ENCODE measurements around the gene LHCGR. TPM values are rescaled to one million over a fixed set of nuclear protein-coding genes. Genes with fewer than 3 reads are reported as not detected.
"Not testable (repeated sequence)": the region's sequence is repeated elsewhere in the genome, so short reads cannot be mapped to it uniquely, and the experiment has no call there.

Gene LHCGR
- total and polyA plus RNA-seq, 2 donors = 0.05 to 0.21 TPM

DNA sequence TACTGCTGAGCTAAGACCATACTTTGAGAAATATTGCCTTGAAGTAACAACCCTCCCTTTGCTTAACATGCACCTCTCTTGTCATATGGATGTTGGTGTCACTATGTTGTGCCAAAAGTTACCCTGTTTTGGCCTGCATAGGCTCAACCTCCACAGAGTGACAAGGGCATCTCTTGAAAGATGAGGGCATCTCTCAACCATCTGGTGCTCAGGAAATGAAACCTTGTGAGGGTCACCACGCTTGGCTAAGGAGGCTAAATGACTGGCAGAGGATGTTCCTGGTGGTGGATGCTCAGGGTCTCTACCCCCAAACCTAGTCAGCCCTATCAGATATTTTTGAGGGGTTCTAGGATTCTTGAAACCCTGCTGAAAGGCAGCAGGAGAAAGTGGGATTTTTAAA, 2.3 kb downstream of the LHCGR start:
- Histone ChIP-seq H3K27me3 (ENCODE audit: control insufficient read depth in 2 of 2, insufficient read depth in 1 of 2, low read length in 1 of 2) (peaks cover 0 to 19% of the 10 kb centered on the region in 2 donors), H3K4me3 (ENCODE audit: low read length in 2 of 2) (no peak overlapping the region), H3K36me3 (ENCODE audit: control insufficient read depth in 2 of 2, insufficient read depth in 2 of 2, low read length in 1 of 2) (no peaks in the 10 kb centered on the region), H3K4me1 (ENCODE audit: control insufficient read depth in 2 of 2, insufficient read depth in 2 of 2, low read length in 2 of 2) (no peaks in the 10 kb centered on the region), H3K9me3 (ENCODE audit: control insufficient read depth in 2 of 2, insufficient read depth in 1 of 2, low read length in 1 of 2) (peaks cover 0 to 1% of the 10 kb centered on the region in 2 donors), H3K27ac (ENCODE audit: low read depth in 1 of 2, low read length in 1 of 2) (no peak overlapping the region)
- DNase-seq (ENCODE audit: low read depth in 6 of 9, low spot score in 9 of 9) = no peak
- 87% methylated on average over 1 of the region's 1 CpG for WGBS

DNA sequence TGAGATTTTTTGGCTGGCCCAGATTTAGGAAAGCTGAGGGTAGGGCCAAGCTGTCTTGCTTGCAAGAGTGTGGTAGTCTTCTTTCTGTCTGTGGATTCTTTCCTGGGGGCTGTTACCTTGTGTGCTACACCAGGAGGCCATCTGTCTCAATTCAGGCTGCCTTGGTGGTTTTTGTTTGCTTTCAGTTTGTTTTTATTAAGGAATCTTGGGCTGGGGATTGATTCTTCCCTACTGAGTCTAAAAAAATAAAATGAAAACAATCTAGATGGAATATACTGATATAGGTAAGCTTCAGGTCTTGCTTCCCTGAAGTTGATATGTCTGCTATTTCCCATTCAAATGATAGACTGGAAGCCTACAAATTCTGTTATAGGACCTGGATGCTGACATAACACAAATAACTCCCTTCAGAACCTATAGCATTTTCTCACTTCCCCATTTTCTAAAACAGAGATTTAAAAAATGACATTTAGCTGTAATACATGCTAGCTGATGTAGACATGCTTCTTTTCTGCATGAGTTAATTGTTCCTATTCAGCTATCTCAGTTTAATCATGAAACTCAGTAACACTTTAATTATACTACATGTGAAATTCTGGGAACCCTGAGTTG, 5.3 kb downstream of the LHCGR start:
- Histone ChIP-seq H3K27me3 (ENCODE audit: control insufficient read depth in 2 of 2, insufficient read depth in 1 of 2, low read length in 1 of 2) (peaks cover 0 to 11% of the 10 kb centered on the region in 2 donors), H3K4me3 (ENCODE audit: low read length in 2 of 2) (no peak overlapping the region), H3K9me3 (ENCODE audit: control insufficient read depth in 2 of 2, insufficient read depth in 1 of 2, low read length in 1 of 2) (no peaks in the 10 kb centered on the region), H3K4me1 (ENCODE audit: control insufficient read depth in 2 of 2, insufficient read depth in 2 of 2, low read length in 2 of 2) (no peaks in the 10 kb centered on the region), H3K36me3 (ENCODE audit: control insufficient read depth in 2 of 2, insufficient read depth in 2 of 2, low read length in 1 of 2) (no peaks in the 10 kb centered on the region), H3K27ac (ENCODE audit: low read depth in 1 of 2, low read length in 1 of 2) (no peak overlapping the region)
- no peak for DNase-seq (ENCODE audit: low read depth in 6 of 9, low spot score in 9 of 9)

DNA sequence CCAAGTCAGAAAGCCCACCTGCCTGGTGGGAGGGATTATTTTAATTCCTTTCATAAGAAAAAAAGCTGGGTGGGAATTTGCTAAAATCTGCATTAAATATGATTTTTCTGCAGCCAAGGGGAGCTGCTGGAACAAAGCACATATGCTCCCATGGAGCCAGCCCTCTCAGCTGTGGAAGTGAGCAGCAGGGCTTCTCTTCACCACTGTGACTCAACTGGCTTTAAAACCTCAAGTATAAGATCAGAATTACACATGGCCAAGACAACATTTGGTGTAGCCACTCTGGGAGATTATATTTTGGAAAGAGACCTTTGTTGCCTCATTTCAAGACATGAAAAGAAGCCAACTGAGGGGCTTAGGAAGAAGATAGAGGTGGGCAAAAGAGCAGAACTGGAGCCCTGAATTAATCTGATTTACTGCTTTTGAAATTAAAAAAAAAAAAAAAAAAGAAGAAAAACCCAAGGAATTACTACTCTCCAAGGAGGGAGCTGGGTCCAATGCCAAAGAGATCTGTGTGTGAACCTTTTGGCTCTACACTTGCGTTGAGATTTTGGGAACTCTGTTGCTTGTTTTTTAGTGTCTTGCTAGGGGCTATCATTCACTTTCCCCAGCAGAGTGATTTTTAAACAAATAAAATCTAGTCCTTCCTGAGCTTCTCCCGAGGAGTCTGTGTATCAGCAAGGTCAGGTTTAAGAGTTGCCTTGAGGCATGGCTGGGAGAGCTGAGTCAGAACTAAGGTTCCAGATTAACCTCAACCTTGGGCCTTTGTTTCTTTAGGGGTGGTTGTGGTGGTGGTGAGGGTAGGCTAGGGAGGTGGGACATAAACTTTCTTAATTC, 6.0 kb downstream of the LHCGR start:
- no peak for DNase-seq (ENCODE audit: low read depth in 6 of 9, low spot score in 9 of 9)
- peaks cover 0 to 4% of the 10 kb centered on the region in 2 donors for H3K27me3 ChIP-seq (ENCODE audit: control insufficient read depth in 2 of 2, insufficient read depth in 1 of 2, low read length in 1 of 2)
- WGBS = 89% methylated on average over 2 of the region's 2 CpGs
- H3K27ac ChIP-seq (ENCODE audit: low read depth in 1 of 2, low read length in 1 of 2) = no peak overlapping the region
- no peaks in the 10 kb centered on the region for H3K9me3 ChIP-seq (ENCODE audit: control insufficient read depth in 2 of 2, insufficient read depth in 1 of 2, low read length in 1 of 2)
- no peaks in the 10 kb centered on the region for H3K4me1 ChIP-seq (ENCODE audit: control insufficient read depth in 2 of 2, insufficient read depth in 2 of 2, low read length in 2 of 2)
- H3K36me3 ChIP-seq (ENCODE audit: control insufficient read depth in 2 of 2, insufficient read depth in 2 of 2, low read length in 1 of 2) = no peaks in the 10 kb centered on the region
- H3K4me3 ChIP-seq (ENCODE audit: low read length in 2 of 2) = no peak overlapping the region

DNA sequence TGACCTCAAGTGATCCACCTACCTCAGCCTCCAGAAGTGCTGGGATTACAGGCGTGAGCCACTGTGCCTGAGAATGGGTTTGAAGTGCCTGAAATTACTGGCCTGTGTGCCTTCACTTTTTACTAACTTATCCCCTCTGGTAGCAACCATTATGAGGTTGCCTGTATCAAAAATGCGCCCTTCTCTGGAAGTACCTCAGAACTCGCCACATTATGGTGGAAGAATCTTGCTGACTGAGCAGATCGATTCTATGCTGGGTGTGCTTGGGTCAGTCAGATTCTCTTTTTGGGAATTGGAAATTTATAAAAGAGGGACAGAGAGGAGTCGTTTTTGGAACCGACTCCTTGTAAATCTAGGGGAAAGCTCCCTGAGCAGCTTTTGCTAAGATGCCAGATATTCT, 8.2 kb downstream of the LHCGR start:
- H3K4me1 ChIP-seq (ENCODE audit: control insufficient read depth in 2 of 2, insufficient read depth in 2 of 2, low read length in 2 of 2) = no peaks in the 10 kb centered on the region
- WGBS = 95% methylated on average over 6 of the region's 6 CpGs
- H3K27me3 ChIP-seq (ENCODE audit: control insufficient read depth in 2 of 2, insufficient read depth in 1 of 2, low read length in 1 of 2) = no peaks in the 10 kb centered on the region
- H3K9me3 ChIP-seq (ENCODE audit: control insufficient read depth in 2 of 2, insufficient read depth in 1 of 2, low read length in 1 of 2) = no peaks in the 10 kb centered on the region
- no peak for DNase-seq (ENCODE audit: low read depth in 6 of 9, low spot score in 9 of 9)
- no peaks in the 10 kb centered on the region for H3K36me3 ChIP-seq (ENCODE audit: control insufficient read depth in 2 of 2, insufficient read depth in 2 of 2, low read length in 1 of 2)
- no peak overlapping the region for H3K27ac ChIP-seq (ENCODE audit: low read depth in 1 of 2, low read length in 1 of 2)
- no peak overlapping the region for H3K4me3 ChIP-seq (ENCODE audit: low read length in 2 of 2)

DNA sequence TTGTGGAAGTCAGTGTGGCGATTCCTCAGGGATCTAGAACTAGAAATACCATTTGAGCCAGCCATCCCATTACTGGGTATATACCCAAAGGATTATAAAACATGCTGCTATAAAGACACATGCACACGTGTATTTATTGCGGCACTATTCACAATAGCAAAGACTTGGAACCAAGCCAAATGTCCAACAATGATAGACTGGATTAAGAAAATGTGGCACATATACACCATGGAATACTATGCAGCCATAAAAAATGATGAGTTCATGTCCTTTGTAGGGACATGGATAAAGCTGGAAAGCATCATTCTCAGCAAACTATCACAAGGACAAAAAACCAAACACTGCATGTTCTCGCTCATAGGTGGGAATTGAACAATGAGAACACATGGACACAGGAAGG, 16.3 kb downstream of the LHCGR start:
- whole genome bisulfite sequencing = 95% methylated on average over 4 of the region's 4 CpGs

DNA sequence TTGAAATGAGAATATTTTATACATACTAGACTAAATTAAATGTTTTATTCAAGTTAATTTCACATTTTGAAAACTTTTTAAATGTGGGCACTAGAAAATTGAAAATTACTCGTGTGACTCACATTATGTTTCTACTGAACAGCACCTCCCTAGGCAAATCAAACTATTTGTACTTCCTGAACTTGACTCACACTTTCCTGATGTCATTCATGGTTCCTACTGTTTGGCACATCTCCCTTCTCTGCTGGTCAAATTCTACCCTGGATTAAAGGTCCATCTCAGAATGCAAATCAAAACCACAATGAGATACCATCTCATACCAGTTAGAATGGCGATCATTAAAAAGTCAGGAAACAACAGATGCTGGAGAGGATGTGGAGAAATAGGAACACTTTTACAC, 16.7 kb downstream of the LHCGR start:
- H3K27me3 ChIP-seq (ENCODE audit: control insufficient read depth in 2 of 2, insufficient read depth in 1 of 2, low read length in 1 of 2) = no peaks in the 10 kb centered on the region
- H3K36me3 ChIP-seq (ENCODE audit: control insufficient read depth in 2 of 2, insufficient read depth in 2 of 2, low read length in 1 of 2) = no peaks in the 10 kb centered on the region
- H3K4me1 ChIP-seq (ENCODE audit: control insufficient read depth in 2 of 2, insufficient read depth in 2 of 2, low read length in 2 of 2) = no peaks in the 10 kb centered on the region
- H3K27ac ChIP-seq (ENCODE audit: low read depth in 1 of 2, low read length in 1 of 2) = no peak overlapping the region
- H3K4me3 ChIP-seq (ENCODE audit: low read length in 2 of 2) = no peak overlapping the region
- DNase-seq (ENCODE audit: low read depth in 6 of 9, low spot score in 9 of 9) = no peak
- 83% methylated on average over 2 of the region's 2 CpGs for WGBS
- no peaks in the 10 kb centered on the region for H3K9me3 ChIP-seq (ENCODE audit: control insufficient read depth in 2 of 2, insufficient read depth in 1 of 2, low read length in 1 of 2)

More for the DNA sequence above, 16.3 kb downstream of the LHCGR start:
- not testable (repeated sequence) for H3K27me3 ChIP-seq (ENCODE audit: control insufficient read depth in 2 of 2, insufficient read depth in 1 of 2, low read length in 1 of 2); DNase-seq (ENCODE audit: low read depth in 6 of 9, low spot score in 9 of 9); H3K27ac ChIP-seq (ENCODE audit: low read depth in 1 of 2, low read length in 1 of 2); H3K4me3 ChIP-seq (ENCODE audit: low read length in 2 of 2); H3K9me3 ChIP-seq (ENCODE audit: control insufficient read depth in 2 of 2, insufficient read depth in 1 of 2, low read length in 1 of 2); H3K4me1 ChIP-seq (ENCODE audit: control insufficient read depth in 2 of 2, insufficient read depth in 2 of 2, low read length in 2 of 2); H3K36me3 ChIP-seq (ENCODE audit: control insufficient read depth in 2 of 2, insufficient read depth in 2 of 2, low read length in 1 of 2)

DNA sequence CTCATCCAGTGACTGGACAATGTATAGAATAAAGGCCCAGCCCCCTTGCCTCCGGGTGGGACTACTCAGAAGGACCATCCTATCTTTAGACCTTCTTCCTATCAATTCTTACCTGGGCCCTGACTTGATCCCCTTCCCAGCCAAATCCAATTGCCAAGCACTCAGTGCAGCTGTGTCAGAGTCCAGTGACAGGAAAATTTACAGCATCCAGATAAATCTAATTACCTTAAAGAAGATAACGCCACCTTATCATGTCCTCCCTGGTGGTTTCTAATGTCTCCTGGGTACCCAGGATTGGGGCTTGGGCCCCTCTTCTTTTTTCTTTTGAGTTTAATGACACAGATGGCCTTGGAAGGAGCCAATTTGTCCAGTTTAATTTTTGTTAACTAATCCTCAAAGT, 19.3 kb downstream of the LHCGR start:
- Histone ChIP-seq H3K4me3 (ENCODE audit: low read length in 2 of 2) (no peak overlapping the region), H3K4me1 (ENCODE audit: control insufficient read depth in 2 of 2, insufficient read depth in 2 of 2, low read length in 2 of 2) (no peaks in the 10 kb centered on the region), H3K27ac (ENCODE audit: low read depth in 1 of 2, low read length in 1 of 2) (no peak overlapping the region), H3K9me3 (ENCODE audit: control insufficient read depth in 2 of 2, insufficient read depth in 1 of 2, low read length in 1 of 2) (no peaks in the 10 kb centered on the region), H3K27me3 (ENCODE audit: control insufficient read depth in 2 of 2, insufficient read depth in 1 of 2, low read length in 1 of 2) (no peaks in the 10 kb centered on the region), H3K36me3 (ENCODE audit: control insufficient read depth in 2 of 2, insufficient read depth in 2 of 2, low read length in 1 of 2) (no peaks in the 10 kb centered on the region)
- WGBS = 95% methylated on average over 2 of the region's 2 CpGs
- DNase-seq (ENCODE audit: low read depth in 6 of 9, low spot score in 9 of 9) = no peak

DNA sequence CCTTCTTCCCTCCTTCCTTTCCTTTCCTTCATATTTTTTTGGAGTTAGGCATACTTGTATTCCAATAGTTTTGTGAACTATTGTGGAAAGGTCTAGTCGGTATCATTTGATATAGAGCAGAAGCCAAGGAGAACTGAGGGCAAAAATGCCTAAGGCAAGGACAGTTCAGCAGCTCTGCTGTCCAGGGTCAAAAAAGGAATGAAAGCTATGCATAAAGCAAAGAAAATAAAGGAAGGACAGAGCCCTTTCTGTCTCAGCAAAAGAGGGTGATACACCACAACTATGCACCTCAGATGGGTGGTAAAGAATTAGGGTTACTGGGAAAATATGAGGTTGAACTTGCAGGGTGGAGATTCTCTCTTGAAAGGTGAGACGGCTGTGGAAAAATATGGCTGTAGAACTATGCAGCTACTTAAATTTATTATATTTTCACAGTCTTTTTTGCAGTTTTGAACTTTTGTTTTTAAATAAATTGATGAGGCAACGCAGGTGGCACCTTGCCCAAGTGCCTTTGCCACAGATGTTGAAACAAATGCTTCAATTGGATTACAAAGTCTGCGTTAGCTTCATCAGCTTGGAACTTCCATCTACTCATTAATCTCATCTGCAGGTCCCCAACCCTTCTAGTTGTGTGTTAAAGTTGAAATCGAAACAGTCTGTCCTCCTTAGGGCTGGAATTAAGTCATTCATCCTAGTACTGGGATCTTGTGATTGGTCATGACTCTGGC, 20.8 kb downstream of the LHCGR start:
- 88% methylated on average over 5 of the region's 5 CpGs for WGBS
- H3K9me3 ChIP-seq (ENCODE audit: control insufficient read depth in 2 of 2, insufficient read depth in 1 of 2, low read length in 1 of 2) = no peaks in the 10 kb centered on the region
- no peak overlapping the region for H3K4me3 ChIP-seq (ENCODE audit: low read length in 2 of 2)
- no peak for DNase-seq (ENCODE audit: low read depth in 6 of 9, low spot score in 9 of 9)
- no peaks in the 10 kb centered on the region for H3K4me1 ChIP-seq (ENCODE audit: control insufficient read depth in 2 of 2, insufficient read depth in 2 of 2, low read length in 2 of 2)
- no peak overlapping the region for H3K27ac ChIP-seq (ENCODE audit: low read depth in 1 of 2, low read length in 1 of 2)
- no peaks in the 10 kb centered on the region for H3K27me3 ChIP-seq (ENCODE audit: control insufficient read depth in 2 of 2, insufficient read depth in 1 of 2, low read length in 1 of 2)
- no peaks in the 10 kb centered on the region for H3K36me3 ChIP-seq (ENCODE audit: control insufficient read depth in 2 of 2, insufficient read depth in 2 of 2, low read length in 1 of 2)

DNA sequence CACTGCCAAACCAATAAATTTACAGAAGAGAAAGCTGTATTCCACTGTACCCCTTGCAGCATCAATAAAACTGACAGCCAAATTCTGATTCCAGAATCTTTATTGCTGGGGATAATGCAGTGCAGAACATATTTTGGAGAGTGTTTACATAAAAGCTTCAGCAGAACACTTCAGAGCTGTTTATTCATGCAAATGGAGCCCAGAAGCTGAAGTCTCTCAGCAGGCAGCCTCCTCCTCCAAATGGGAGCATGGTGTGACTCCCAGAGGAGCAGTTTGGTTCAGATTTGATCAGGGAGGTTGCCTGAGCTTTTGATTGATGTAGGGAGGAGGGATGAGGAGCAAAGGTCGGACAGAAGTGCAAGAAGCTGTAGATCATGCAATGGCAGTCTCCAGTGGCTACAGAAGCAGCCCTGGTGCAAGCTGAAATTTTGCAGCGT, 22.4 kb downstream of the LHCGR start:
- no peaks in the 10 kb centered on the region for H3K9me3 ChIP-seq (ENCODE audit: control insufficient read depth in 2 of 2, insufficient read depth in 1 of 2, low read length in 1 of 2)
- H3K27me3 ChIP-seq (ENCODE audit: control insufficient read depth in 2 of 2, insufficient read depth in 1 of 2, low read length in 1 of 2) = no peaks in the 10 kb centered on the region
- H3K36me3 ChIP-seq (ENCODE audit: control insufficient read depth in 2 of 2, insufficient read depth in 2 of 2, low read length in 1 of 2) = no peaks in the 10 kb centered on the region
- no peaks in the 10 kb centered on the region for H3K4me1 ChIP-seq (ENCODE audit: control insufficient read depth in 2 of 2, insufficient read depth in 2 of 2, low read length in 2 of 2)
- no peak for DNase-seq (ENCODE audit: low read depth in 6 of 9, low spot score in 9 of 9)
- H3K27ac ChIP-seq (ENCODE audit: low read depth in 1 of 2, low read length in 1 of 2) = no peak overlapping the region
- 50% methylated on average over 2 of the region's 2 CpGs for WGBS
- no peak overlapping the region for H3K4me3 ChIP-seq (ENCODE audit: low read length in 2 of 2)
